ENCODE results near the gene ENDOV.

Gene ENDOV

GRCh38 chr17:80453126-80453997 lies 38.4 kb downstream of the ENDOV start:
- peaks cover 16% of the 10 kb centered on the region for H3K79me2 ChIP-seq (ENCODE audit: insufficient read depth, low read length)
- peak overlapping the region; percentile 99 for H3K4me2 ChIP-seq (ENCODE audit: low read depth, low read length, poor library complexity, severe bottlenecking)
- no peaks in the 10 kb centered on the region for H3F3A ChIP-seq (ENCODE audit: low read depth)
- H3K4me1 ChIP-seq (ENCODE audit: insufficient read depth, low read length, poor library complexity, severe bottlenecking) = peaks cover 45% of the 10 kb centered on the region
- no peaks in the 10 kb centered on the region for H3K9me2 ChIP-seq (replicated peaks; ENCODE audit: low read depth, low read length)
- no peaks in the 10 kb centered on the region for H4K20me1 ChIP-seq (ENCODE audit: insufficient read depth, low read length, poor library complexity, severe bottlenecking)
- no peaks in the 10 kb centered on the region for H3K9me3 ChIP-seq (ENCODE audit: insufficient read depth, low read depth, low read length)
- H2AFZ ChIP-seq (ENCODE audit: low read length) = no peak overlapping the region
- H3K27me3 ChIP-seq (ENCODE audit: insufficient read depth, low read length, poor library complexity, severe bottlenecking) = no peaks in the 10 kb centered on the region
- no peaks in the 10 kb centered on the region for H3K36me3 ChIP-seq (ENCODE audit: insufficient read depth, low read length)
- H3K4me3 ChIP-seq (ENCODE audit: low read length, poor library complexity, severe bottlenecking) = peak overlapping the region; percentile 100
- TF ChIP-seq CTCF (conservative IDR thresholded peaks at IDR 0.05; ENCODE audit: low read length) (no peak), EZH2phosphoT487 (IDR thresholded peaks at IDR 0.05; ENCODE audit: borderline replicate concordance) (no peak)
- peak overlapping the region; percentile 100 for H3K9ac ChIP-seq (ENCODE audit: low read depth, low read length, poor library complexity, severe bottlenecking)

GRCh38 chr17:80453998-80454556 lies 39.1 kb downstream of the ENDOV start:
- Histone ChIP-seq H3K79me2 (ENCODE audit: insufficient read depth, low read length) (peaks cover 16% of the 10 kb centered on the region), H2AFZ (ENCODE audit: low read length) (peak overlapping the region; percentile 51; the same call in 1 of the 2 replicates), H3K9me3 (ENCODE audit: insufficient read depth, low read depth, low read length) (no peaks in the 10 kb centered on the region), H3K9me2 (replicated peaks; ENCODE audit: low read depth, low read length) (no peaks in the 10 kb centered on the region), H3K9ac (ENCODE audit: low read depth, low read length, poor library complexity, severe bottlenecking) (peak overlapping the region; percentile 100), H3K27me3 (ENCODE audit: insufficient read depth, low read length, poor library complexity, severe bottlenecking) (no peaks in the 10 kb centered on the region), H3F3A (ENCODE audit: low read depth) (no peaks in the 10 kb centered on the region), H3K4me1 (ENCODE audit: insufficient read depth, low read length, poor library complexity, severe bottlenecking) (peaks cover 52% of the 10 kb centered on the region), H3K4me2 (ENCODE audit: low read depth, low read length, poor library complexity, severe bottlenecking) (peak overlapping the region; percentile 99), H3K4me3 (ENCODE audit: low read length, poor library complexity, severe bottlenecking) (peak overlapping the region; percentile 100), H4K20me1 (ENCODE audit: insufficient read depth, low read length, poor library complexity, severe bottlenecking) (no peaks in the 10 kb centered on the region), H3K36me3 (ENCODE audit: insufficient read depth, low read length) (no peaks in the 10 kb centered on the region)
- TF ChIP-seq EZH2phosphoT487 (IDR thresholded peaks at IDR 0.05; ENCODE audit: borderline replicate concordance) (no peak), CTCF (conservative IDR thresholded peaks at IDR 0.05; ENCODE audit: low read length) (no peak)

DNA sequence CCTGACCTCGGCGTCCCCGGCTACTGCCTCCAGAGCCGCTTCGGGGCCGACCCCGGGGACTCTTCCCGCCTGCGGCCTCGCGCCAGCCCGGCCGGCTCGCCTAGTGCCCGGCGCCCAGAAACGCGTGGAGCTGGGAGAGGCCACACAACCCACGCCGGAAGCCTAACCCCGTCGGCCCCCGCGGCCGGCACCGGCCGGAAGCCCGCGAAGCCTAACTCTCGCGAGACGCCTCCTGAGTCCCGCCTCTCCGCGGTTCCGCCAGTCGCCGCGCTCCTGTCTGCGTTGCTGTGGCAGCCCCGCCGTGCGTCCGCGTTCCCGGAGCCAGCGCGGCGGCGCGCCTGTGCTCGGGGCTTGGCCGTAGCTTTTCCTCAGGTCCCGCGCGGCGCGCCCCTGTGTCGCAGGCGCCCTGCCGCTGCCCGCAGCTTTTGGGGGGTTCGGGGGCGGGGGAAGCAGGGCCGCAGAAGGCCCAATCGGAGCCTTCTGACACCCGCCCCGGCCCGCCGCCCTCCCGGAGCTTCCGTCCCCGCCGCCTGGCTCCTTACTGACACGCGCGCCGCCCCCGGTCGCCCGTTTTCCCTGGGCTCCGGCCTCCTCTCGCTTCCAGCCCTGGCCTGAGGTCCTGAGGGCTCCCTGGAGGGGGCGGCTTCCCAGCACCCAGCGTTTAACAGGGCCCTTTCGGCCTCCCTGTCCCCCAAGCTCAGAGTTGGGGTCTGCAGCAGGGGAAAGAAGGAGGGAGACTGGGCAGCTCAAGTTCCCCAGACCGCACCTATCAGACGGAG lies 39.8 kb downstream of the ENDOV start:
- Histone ChIP-seq H3K9me2 (replicated peaks; ENCODE audit: low read depth, low read length) (no peaks in the 10 kb centered on the region), H3K4me2 (ENCODE audit: low read depth, low read length, poor library complexity, severe bottlenecking) (peak overlapping the region; percentile 99), H2AFZ (ENCODE audit: low read length) (peak overlapping the region; percentile 84), H3K4me1 (ENCODE audit: insufficient read depth, low read length, poor library complexity, severe bottlenecking) (peaks cover 54% of the 10 kb centered on the region), H3K36me3 (ENCODE audit: insufficient read depth, low read length) (no peaks in the 10 kb centered on the region), H3K27me3 (ENCODE audit: insufficient read depth, low read length, poor library complexity, severe bottlenecking) (no peaks in the 10 kb centered on the region), H3K79me2 (ENCODE audit: insufficient read depth, low read length) (peaks cover 16% of the 10 kb centered on the region), H3K9me3 (ENCODE audit: insufficient read depth, low read depth, low read length) (no peaks in the 10 kb centered on the region), H3F3A (ENCODE audit: low read depth) (no peaks in the 10 kb centered on the region), H3K9ac (ENCODE audit: low read depth, low read length, poor library complexity, severe bottlenecking) (peak overlapping the region; percentile 100), H3K4me3 (ENCODE audit: low read length, poor library complexity, severe bottlenecking) (peak overlapping the region; percentile 100), H4K20me1 (ENCODE audit: insufficient read depth, low read length, poor library complexity, severe bottlenecking) (no peaks in the 10 kb centered on the region)
- TF ChIP-seq CTCF (conservative IDR thresholded peaks at IDR 0.05; ENCODE audit: low read length) (no peak), EZH2phosphoT487 (IDR thresholded peaks at IDR 0.05; ENCODE audit: borderline replicate concordance) (no peak)

Measured in Loucy (cell line).